Bronchus fibroblast of lung (primary cell): ENCODE data around the gene ZNF681. TPM values are rescaled to one million over a fixed set of nuclear protein-coding genes. Genes with fewer than 3 reads are reported as not detected.

Experiments
- total RNA-seq: library from RNA; depleted of rRNA; stranded (reverse); fragments of >200 nt; gene quantifications from 2 replicates; pipeline ENCODE4 v1.2.3, GENCODE V29; 2015

The ZNF681 gene
- total RNA-seq = 1.3 and 1.5 TPM in 2 replicates

DNA sequence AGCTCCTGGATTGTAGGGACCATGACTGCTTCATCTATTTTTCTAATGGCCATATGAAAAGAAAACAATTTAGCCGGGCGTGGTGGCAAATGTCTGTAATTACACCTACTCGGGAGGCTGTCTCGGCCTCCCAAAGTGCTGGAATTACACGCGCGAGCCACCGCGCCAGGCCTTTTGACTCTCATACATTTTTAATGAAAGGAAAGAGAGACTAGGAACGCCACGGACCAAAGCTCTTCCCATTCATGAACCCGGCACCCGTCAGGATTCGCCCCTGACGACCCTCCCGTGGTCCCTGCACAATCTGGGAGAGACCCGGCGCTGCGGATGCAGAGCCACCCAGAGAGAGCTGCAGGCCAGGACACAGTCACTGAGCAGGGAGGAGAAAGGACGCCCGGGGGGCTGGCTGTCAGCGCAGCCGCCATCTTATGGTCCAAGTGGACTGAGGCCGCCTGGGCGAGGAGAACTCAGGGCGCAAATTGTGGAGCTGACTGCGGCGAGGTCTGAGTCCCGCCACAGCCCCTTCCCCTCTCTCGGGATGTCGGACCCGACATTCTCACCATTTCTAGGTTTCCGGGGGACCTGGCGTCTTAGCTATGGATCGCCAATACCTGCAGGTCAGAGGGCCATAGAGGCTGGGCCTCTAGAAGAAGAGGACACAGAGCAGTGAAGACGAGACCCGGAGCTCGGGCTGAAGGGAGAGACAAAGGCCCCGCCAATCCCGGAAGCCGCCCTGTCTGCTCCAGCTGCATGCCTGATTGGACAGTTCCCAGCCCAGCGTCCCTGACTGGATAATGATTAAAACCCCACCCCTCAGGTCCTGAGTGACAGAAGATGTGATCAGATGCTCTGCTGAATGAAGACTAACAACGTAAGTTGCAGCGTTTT lies at the start of gene ZNF681:
TSS of gene ZNF681 (minus strand) at position 705 of the 888 bp plus-strand sequence. CDS start at position 563, 142 bp downstream.

Other genes starting within 250 kb of the ZNF681 start
- gene ZNF675, start 71.7 kb downstream of the ZNF681 start, total RNA-seq = 3.7 and 5.7 TPM in 2 replicates
- gene ZNF726, start 156.0 kb upstream of the ZNF681 start, total RNA-seq = 4.4 and 6.2 TPM in 2 replicates